OCI-LY3 (cell line): ENCODE results near the gene CRPPA.

Experiments
- CTCF ChIP-seq: fragments of 200-600, 300-600 bp; sonication (generic); IDR thresholded peaks from 2 replicates; pipeline ENCODE4 v1.5.1; 2014; ENCODE audit warnings: antibody characterized with exemption, low read length, low read depth
- EZH2phosphoT487 ChIP-seq: fragments of 200-600 bp; shearing (Covaris generic); IDR thresholded peaks from 2 replicates; pipeline ENCODE4 v1.6.1; 2018; ENCODE audit warnings: antibody characterized with exemption, mixed run types, low read depth

- TF ChIP-seq CTCF (no peak), EZH2phosphoT487 (no peak)
Measured at GRCh38 chr7:16428182-16428581, 6.8 kb upstream of the CRPPA start.
